HEK293 (cell line): ENCODE data around the gene CAPN7.

Source experiments
- BCL11A ChIP-seq: fragments of 450-650 bp; formaldehyde crosslinking; IDR thresholded peaks from 2 replicates; pipeline ENCODE4 v1.5.1; 2016; ENCODE audit warnings: low read depth, missing biosample characterization, missing genetic modification characterization
- BCL11B ChIP-seq: fragments of 450-650 bp; formaldehyde crosslinking; IDR thresholded peaks from 2 replicates; pipeline ENCODE4 v1.5.1; 2016; ENCODE audit warnings: low read depth, missing biosample characterization, missing genetic modification characterization
- CTCF ChIP-seq: fragments of 450-650 bp; formaldehyde crosslinking; IDR thresholded peaks from 2 replicates; pipeline ENCODE4 v1.5.1; 2016; ENCODE audit warnings: missing biosample characterization, missing genetic modification characterization
- GLI2 ChIP-seq: fragments of 450-650 bp; formaldehyde crosslinking; IDR thresholded peaks from 2 replicates; pipeline ENCODE4; 2017; ENCODE audit warnings: missing biosample characterization, missing genetic modification characterization, low read depth, borderline replicate concordance
- GLI4 ChIP-seq: fragments of 450-650 bp; formaldehyde crosslinking; IDR thresholded peaks from 2 replicates; pipeline ENCODE4 v1.5.1; 2016; ENCODE audit warnings: missing biosample characterization, missing genetic modification characterization
- INSM2 ChIP-seq: fragments of 450-650 bp; formaldehyde crosslinking; IDR thresholded peaks from 2 replicates; pipeline ENCODE4 v1.5.1; 2016; ENCODE audit warnings: missing biosample characterization, missing genetic modification characterization
- MZF1 ChIP-seq: fragments of 450-650 bp; formaldehyde crosslinking; IDR thresholded peaks from 2 replicates; pipeline ENCODE4 v1.5.1; 2017; ENCODE audit warnings: missing biosample characterization, missing genetic modification characterization, borderline replicate concordance
- PRDM1 ChIP-seq: fragments of 450-650 bp; formaldehyde crosslinking; IDR thresholded peaks from 2 replicates; pipeline ENCODE4; 2016; ENCODE audit warnings: missing biosample characterization, missing genetic modification characterization
- PRDM6 ChIP-seq: fragments of 450-650 bp; formaldehyde crosslinking; IDR thresholded peaks from 2 replicates; pipeline ENCODE4 v1.5.1; 2017; ENCODE audit warnings: missing biosample characterization, missing genetic modification characterization
- WT1 ChIP-seq: fragments of 450-650 bp; formaldehyde crosslinking; IDR thresholded peaks from 2 replicates; pipeline ENCODE4 v1.5.1; 2016; ENCODE audit warnings: missing biosample characterization, missing genetic modification characterization
- YY2 ChIP-seq: fragments of 450-650 bp; formaldehyde crosslinking; IDR thresholded peaks from 2 replicates; pipeline ENCODE4 v1.5.1; 2016; ENCODE audit warnings: missing biosample characterization, missing genetic modification characterization
- ZBTB49 ChIP-seq: fragments of 450-650 bp; formaldehyde crosslinking; IDR thresholded peaks from 2 replicates; pipeline ENCODE4 v1.5.1; 2016; ENCODE audit warnings: missing biosample characterization, missing genetic modification characterization, low read depth
- ZBTB8A ChIP-seq: fragments of 450-650 bp; formaldehyde crosslinking; IDR thresholded peaks from 2 replicates; pipeline ENCODE4 v1.5.1; 2016; ENCODE audit warnings: missing biosample characterization, missing genetic modification characterization
- ZEB2 ChIP-seq: fragments of 450-650 bp; formaldehyde crosslinking; IDR thresholded peaks from 2 replicates; pipeline ENCODE4 v1.5.1; 2016; ENCODE audit warnings: missing biosample characterization, missing genetic modification characterization
- ZFP69B ChIP-seq: fragments of 450-650 bp; formaldehyde crosslinking; IDR thresholded peaks from 2 replicates; pipeline ENCODE4 v1.5.1; 2016; ENCODE audit warnings: missing biosample characterization, missing genetic modification characterization
- ZNF266 ChIP-seq: fragments of 450-650 bp; formaldehyde crosslinking; IDR thresholded peaks from 2 replicates; pipeline ENCODE4 v1.5.1; 2016; ENCODE audit warnings: missing biosample characterization, missing genetic modification characterization, low read depth
- ZNF280C ChIP-seq: fragments of 450-650 bp; formaldehyde crosslinking; IDR thresholded peaks from 2 replicates; pipeline ENCODE4 v1.5.1; 2016; ENCODE audit warnings: missing biosample characterization, missing genetic modification characterization
- ZNF354C ChIP-seq: fragments of 450-650 bp; formaldehyde crosslinking; IDR thresholded peaks from 2 replicates; pipeline ENCODE4 v1.5.1; 2016; ENCODE audit warnings: missing biosample characterization, missing genetic modification characterization, low read depth, borderline replicate concordance
- ZNF37A ChIP-seq: fragments of 450-650 bp; IDR thresholded peaks from 2 replicates; pipeline ENCODE4 v1.5.1; 2018; ENCODE audit warnings: missing biosample characterization, missing genetic modification characterization
- ZNF473 ChIP-seq: fragments of 450-650 bp; formaldehyde crosslinking; IDR thresholded peaks from 2 replicates; pipeline ENCODE4 v1.5.1; 2017; ENCODE audit warnings: missing biosample characterization, missing genetic modification characterization
- ZNF48 ChIP-seq: fragments of 450-650 bp; formaldehyde crosslinking; IDR thresholded peaks from 2 replicates; pipeline ENCODE4 v1.5.1; 2016; ENCODE audit warnings: missing biosample characterization, missing genetic modification characterization
- ZNF521 ChIP-seq: fragments of 450-650 bp; formaldehyde crosslinking; IDR thresholded peaks from 2 replicates; pipeline ENCODE4 v1.5.1; 2017; ENCODE audit warnings: missing biosample characterization, mild to moderate bottlenecking, missing genetic modification characterization
- ZNF558 ChIP-seq: fragments of 450-650 bp; formaldehyde crosslinking; IDR thresholded peaks from 2 replicates; pipeline ENCODE4 v1.5.1; 2016; ENCODE audit warnings: missing biosample characterization, missing genetic modification characterization
- ZNF571 ChIP-seq: fragments of 450-650 bp; formaldehyde crosslinking; IDR thresholded peaks from 2 replicates; pipeline ENCODE4 v1.5.0; 2017; ENCODE audit warnings: missing biosample characterization, missing genetic modification characterization
- ZNF624 ChIP-seq: fragments of 450-650 bp; formaldehyde crosslinking; IDR thresholded peaks from 2 replicates; pipeline ENCODE4 v1.5.1; 2017; ENCODE audit warnings: missing biosample characterization, missing genetic modification characterization
- ZNF664 ChIP-seq: fragments of 450-650 bp; formaldehyde crosslinking; IDR thresholded peaks from 2 replicates; pipeline ENCODE4 v1.5.1; 2016; ENCODE audit warnings: missing biosample characterization, missing genetic modification characterization
- ZNF692 ChIP-seq: fragments of 450-650 bp; formaldehyde crosslinking; IDR thresholded peaks from 2 replicates; pipeline ENCODE4 v1.5.1; 2016; ENCODE audit warnings: missing biosample characterization, missing genetic modification characterization
- ZNF701 ChIP-seq: fragments of 450-650 bp; formaldehyde crosslinking; IDR thresholded peaks from 2 replicates; pipeline ENCODE4 v1.5.1; 2016; ENCODE audit warnings: missing biosample characterization, missing genetic modification characterization
- ZNF777 ChIP-seq: fragments of 450-650 bp; formaldehyde crosslinking; IDR thresholded peaks from 2 replicates; pipeline ENCODE4 v1.5.1; 2017; ENCODE audit warnings: missing biosample characterization, missing genetic modification characterization, borderline replicate concordance
- ZNF843 ChIP-seq: fragments of 450-650 bp; formaldehyde crosslinking; IDR thresholded peaks from 2 replicates; pipeline ENCODE4 v1.5.1; 2016; ENCODE audit warnings: missing biosample characterization, missing genetic modification characterization

Gene CAPN7

GRCh38 chr3:15205934-15206661 is at the start of gene CAPN7 (continued):
- TF ChIP-seq PRDM6 (no peak), ZNF558 (tag by site-specific recombination) (no peak), ZNF843 (tag by site-specific recombination) (no peak), GLI2 (tag by site-specific recombination) (no peak), GLI4 (tag by site-specific recombination) (no peak), ZNF521 (tag by site-specific recombination) (no peak), YY2 (tag by site-specific recombination) (peak; percentile 52), ZNF701 (tag by site-specific recombination) (no peak), BCL11B (tag by site-specific recombination) (no peak; the same call in 1 of the 2 replicates), PRDM1 (0 out of 2 replicates have a peak, but pooled peaks have one; percentile 21), ZNF48 (tag by site-specific recombination) (no peak), WT1 (tag by site-specific recombination) (no peak), MZF1 (tag by site-specific recombination) (0 out of 2 replicates have a peak, but pooled peaks have one; percentile 13), ZBTB49 (tag by site-specific recombination) (no peak), ZNF354C (tag by site-specific recombination) (no peak), INSM2 (no peak; the same call in 1 of the 2 replicates), ZBTB8A (peak; percentile 93), ZEB2 (tag by site-specific recombination) (no peak; the same call in none of the 2 replicates), CTCF (peak; percentile 94), ZNF664 (no peak), ZNF624 (tag by site-specific recombination) (no peak), ZNF692 (tag by site-specific recombination) (peak; percentile 90), ZNF266 (no peak), ZFP69B (tag by site-specific recombination) (peak; percentile 68; the same call in 1 of the 2 replicates), ZNF777 (tag by site-specific recombination) (peak; percentile 80), ZNF571 (no peak), ZNF37A (no peak), BCL11A (tag by site-specific recombination) (no peak), ZNF280C (no peak), ZNF473 (tag by site-specific recombination) (no peak)
